ENCODE measurements around the gene BANK1.

BANK1 gene

GRCh38 chr4:101961144-101961543 is 170.6 kb downstream of the BANK1 start:
- peak; percentile 24 for DNase-seq

DNA sequence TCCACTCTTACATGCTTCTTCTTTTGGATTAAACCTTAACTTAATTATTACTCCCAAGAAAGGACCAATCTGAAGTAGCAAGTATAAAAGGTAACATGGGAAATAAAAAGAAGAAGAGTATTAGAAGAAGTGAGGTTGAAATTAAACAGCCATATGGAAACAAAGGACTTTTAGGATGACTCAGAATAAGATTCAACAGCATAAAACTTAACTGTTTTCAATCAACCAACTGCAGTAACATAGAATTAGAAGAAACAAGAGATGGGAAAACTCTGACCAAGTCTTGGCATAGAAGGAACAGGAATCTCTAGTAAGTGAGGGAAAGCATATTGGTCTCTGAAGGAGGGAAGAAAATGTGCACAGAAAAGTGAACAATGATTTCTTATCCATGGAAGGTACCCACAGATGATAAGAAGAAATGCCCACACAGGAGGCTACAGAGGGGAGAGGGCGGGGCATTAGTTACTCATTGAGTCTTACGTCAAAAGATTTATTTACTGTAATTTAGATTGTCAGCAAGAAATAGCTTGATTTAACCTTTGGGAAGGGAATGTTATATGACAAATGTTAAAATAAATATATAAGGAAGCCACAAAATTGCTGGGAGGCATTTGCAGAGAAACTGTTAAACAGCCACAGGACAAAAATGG is 177.3 kb downstream of the BANK1 start:
- DNase-seq: peak; percentile 9

DNA sequence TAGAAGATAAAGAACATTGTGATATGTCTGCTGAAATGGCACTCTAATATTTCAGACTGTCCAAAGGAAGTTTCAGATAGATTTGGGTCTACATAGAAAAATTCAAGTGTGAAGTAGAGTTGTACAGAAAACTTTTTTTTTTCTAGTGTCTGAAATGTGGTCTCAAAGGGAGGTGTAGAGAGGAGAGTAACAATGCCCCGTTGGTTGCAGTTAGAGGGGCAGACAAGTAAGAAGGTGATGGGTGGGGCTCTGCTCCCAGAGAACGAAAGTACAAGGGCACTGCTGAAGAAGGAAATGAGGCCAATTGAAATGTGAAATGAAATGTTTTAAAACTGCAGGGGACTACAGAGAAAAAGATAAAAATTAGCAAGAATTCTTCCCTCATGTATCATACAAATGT is 177.8 kb downstream of the BANK1 start:
- DNase-seq: no peak

- no peak for DNase-seq
Observed at GRCh38 chr4:101969965-101970364, 179.4 kb downstream of the BANK1 start.

- DNase-seq: no peak
Observed at GRCh38 chr4:101970547-101971155, 180.1 kb downstream of the BANK1 start.

- no peak for DNase-seq
Observed at GRCh38 chr4:101972791-101973190, 182.3 kb downstream of the BANK1 start.

DNA sequence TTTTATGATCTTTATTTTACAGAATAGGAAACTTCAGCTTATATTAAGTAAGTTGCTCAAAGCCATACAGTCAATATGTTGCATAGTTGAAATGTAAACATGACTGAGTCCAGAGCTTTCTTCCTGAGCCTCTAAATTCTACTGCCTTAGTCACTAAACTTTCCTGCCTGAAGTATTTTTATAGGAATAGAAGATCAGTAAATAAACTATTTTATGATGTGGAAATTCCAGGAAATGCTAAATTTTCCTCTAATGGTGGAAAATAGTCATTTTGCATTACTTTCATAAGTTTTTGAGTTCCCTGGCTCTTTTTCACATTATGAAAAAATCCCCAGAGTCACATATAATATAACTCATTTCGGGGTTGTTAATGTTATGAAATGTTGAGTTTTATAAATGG is 182.8 kb downstream of the BANK1 start:
- DNase-seq: no peak

DNA sequence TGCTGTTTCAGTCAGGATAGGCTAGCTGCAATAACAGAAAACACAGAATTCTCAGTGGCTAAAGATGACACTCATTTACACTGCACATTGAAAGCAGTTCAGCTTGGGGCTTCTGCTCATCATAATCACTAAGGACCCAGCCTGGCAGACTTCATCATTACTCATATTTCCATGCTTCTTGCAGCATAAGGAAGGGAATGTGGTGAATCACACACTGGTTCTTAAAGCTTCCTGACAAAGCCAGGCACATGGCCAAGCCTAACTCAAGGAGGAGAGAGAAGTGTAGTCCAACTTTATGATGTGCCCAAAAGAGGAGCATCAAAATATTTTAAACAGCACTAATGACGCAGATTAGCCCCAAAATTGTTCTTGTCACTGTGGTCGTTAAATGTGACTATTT is 186.5 kb downstream of the BANK1 start:
- peak; percentile 99 for DNase-seq

DNA sequence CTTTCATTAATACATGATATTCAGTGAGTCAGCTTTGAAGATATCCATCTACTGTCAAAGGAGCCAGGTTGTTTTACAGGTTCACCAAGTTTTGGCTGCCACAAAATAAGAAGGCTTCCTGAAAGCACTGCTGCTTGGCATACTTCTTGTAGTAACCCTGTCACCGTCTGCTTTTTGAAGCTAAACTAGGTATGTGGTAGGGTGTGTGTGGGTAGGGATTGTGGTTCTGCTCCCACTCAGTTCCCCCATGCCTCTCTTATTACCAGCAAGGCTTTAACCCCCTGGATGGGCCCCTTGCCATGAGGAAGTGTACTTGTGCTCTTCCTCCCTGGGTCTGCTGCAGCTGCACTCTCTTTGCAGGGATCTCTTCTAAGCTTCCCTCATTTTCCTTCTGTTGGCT is 191.2 kb downstream of the BANK1 start:
- no peak for DNase-seq

DNA sequence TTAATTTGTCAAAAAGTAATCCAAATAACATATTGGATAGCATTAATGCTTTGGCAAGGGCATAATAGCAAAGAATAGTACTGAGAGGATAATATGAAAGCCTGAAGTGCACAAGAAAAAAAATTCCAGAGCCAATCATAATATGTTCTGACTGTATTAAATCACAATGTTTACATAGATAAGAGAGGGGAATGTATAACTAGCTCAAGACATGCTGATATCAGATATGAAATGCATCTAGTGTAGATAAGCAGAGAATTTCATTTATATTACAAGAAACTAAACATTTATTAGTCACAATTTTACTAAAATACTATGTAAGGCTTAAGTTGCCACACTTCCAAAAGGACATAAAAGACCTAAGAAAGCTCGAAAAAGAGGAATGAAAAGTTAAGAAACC is 193.3 kb downstream of the BANK1 start:
- DNase-seq: no peak

DNA sequence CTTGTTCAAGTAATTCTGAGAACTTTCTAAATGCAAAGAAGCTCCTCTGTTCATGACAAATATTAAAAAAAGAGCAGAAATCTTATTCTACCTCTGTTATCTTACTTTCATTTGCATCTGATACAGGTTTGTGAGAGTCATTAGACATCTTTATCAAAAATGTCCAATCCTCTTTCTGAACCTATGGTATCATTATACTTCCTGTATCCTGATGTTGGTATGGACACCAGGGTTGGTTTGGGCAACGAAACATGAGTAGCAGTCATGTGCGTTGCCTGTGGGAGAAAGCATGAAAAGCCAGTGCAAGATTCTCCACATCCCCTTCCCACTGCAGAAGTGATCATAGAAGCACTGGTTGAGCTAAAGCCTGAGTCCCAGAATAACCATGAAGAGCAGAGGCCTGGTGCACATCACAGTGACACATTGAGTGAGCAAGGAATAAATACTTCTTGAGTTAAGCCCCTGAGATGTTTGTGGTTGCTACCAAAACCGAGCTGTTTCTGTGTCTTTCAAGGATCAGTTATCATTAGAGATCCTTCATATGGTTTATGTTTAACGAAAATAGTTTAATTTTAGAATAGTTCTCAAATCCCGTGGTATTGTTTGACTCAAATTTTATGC is 197.2 kb downstream of the BANK1 start:
- peak; percentile 24 for DNase-seq

DNA sequence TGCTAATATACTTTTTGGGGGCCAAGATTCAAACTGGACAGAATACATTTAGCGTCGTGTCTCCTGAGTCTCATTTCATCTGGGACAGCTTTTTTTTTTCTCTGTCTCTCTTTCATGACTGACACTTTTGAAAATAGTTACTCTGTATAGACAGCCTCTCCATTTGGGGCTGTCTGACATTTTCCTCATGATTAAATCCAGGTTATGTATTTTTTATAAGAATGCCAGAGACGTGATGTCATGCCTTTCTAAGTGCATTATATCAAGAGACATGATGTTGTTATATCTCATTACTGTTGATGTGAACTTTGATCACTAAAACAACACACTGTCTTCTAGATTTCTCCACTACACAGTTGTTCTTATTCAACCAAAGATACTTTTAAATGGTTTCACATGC is 199.0 kb downstream of the BANK1 start:
- peak; percentile 19 for DNase-seq

- DNase-seq: no peak
Observed at GRCh38 chr4:101992446-101992845, 201.9 kb downstream of the BANK1 start.

DNA sequence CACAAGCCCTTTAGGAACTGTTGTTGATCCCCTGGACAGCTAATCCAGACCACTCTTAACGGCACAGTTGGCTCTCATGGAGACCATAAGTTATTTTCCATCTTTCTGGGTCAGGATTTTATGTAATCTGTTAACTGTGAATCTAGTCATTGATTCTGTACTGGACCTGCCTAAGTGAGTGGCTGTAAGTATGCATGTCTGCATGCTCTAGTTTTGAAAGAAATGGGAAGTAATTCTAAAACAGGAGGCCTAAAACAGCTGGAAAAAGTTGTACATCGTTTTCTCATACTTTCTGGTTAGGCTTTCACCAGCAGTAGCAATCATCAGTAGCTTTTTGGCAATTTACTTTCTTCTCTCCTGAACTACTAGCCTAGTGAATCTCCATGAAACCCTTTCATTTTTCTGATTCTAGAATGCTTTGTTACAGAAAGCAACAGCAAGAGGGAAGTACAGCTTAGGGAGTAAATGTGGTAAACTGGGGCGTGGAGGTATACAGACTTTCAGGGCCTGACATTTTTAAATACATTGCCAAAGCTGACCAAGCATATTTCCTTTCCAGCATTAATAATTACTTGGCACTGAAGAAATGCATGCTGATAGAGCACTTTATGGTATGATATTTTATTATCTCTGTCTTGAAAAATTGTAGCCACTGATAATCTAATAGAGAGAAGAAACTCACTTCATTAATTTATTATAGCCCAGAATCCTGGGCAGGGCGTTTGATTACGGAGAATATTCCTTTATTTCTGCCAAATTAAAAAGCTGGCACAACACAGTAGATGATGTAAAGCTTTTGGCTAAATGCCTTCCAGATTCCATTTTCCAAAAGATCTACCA is 202.7 kb downstream of the BANK1 start:
- no peak for DNase-seq

GRCh38 chr4:101993842-101994775 is 203.6 kb downstream of the BANK1 start:
- no peak for DNase-seq

DNA sequence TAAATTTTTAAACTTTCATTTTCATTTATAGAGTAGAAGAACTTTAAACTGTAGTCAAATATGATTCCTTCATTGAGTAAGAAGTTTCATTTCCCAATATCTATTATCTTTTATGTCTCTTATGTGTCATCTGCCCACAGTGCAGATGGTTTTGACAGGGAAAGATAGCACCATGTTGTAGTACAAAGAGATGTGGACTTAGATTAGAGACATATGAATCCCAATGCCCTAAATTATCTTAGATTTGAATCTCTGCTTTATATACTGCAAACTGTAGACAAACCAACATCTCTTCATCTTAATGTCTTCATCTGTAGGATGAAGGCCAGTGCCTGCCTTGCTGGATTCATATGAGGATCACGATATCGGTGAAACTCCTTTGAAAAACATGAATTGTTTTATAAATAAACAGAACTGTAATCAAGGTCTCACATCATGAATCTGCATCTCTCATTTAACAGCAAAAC is 217.5 kb downstream of the BANK1 start:
- no peak for DNase-seq

DNA sequence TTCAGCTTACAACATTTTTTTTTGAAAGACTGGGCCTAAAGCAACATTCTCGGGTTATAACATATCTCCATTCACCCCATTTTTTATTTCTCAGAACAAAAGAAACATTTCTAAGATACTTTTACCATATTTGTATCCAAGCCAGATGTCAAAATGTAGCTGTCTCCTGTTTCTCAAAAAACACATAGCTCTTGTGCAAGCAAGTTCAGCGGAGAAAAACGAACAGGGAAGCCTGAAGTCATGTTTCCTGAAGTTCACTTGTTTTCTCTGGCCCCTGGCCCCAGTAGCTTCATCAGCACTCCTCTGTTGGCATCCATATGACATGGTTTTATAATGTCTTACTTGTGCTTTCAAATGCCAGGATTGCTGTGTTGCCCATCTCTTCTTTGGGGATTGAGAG is 218.2 kb downstream of the BANK1 start:
- DNase-seq: peak; percentile 9

DNA sequence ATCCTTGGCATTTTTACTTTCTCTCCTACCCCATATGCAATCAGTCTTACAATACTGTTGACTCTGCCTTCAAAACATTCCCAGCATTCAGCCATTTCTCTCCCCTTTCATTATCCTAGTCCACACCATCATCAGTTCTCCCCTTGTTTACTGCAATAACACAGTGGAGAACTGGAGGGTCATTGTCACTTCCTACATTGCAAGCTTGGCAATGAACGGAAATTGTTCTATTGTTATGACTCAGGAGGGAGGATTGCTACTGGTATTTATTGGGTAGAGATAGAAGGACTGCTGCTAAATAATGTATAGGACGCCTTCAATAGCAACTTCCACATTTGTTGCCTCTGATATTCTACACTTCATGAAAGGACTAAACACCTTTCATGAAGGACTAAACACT is 231.8 kb downstream of the BANK1 start:
- no peak for DNase-seq

DNA sequence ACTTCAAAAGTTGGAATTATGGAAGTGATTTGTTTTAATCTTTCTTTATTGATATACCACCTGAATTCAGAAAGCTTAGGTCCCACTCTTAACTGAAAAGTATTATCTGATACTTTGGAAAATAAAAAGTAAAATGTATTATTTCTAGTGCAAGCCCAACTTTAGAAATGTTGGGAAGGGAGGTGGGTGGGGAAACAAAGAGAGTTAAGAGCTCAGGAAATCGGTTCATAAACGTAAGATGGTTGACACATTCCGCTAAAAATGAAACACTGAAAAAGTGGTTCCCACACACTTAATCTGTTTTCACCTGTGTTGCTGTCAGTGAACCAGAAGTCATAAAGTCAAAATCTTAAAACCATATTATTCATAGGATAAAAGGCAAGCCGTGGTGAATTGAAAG is 237.4 kb downstream of the BANK1 start:
- DNase-seq: no peak

GRCh38 chr4:102031406-102031805 is 240.9 kb downstream of the BANK1 start:
- DNase-seq: no peak

DNA sequence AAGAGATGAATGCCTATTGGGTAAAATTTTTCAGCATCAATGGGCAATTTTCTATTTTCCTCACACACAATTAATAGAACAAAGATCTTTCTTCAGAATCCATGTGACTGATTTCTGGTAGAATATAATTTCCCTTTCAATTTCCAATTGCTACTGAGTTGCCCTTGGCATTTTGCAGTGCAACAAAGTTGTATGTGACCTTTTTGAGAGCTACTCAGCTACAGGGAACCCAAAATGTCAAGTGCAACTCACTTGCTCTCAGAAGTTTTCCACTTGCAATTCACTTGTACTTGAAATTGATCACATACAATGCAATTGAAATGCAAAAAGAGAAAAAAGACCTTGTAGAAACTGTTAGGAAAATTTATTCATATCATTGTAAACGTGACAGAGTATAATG is 245.5 kb downstream of the BANK1 start:
- no peak for DNase-seq
